K562 (cell line): ENCODE measurements around the gene MAGI2.

Source experiments
- CREB1 ChIP-seq, 2 experiments: sonication (generic) in 1 of 2; formaldehyde crosslinking in 1 of 2; IDR thresholded peaks; 2 replicates each; pipeline versions ENCODE4 v1.6.1 to v1.8.0; 2012 to 2022; ENCODE audit warnings: inconsistent platforms in 1 of 2, mild to moderate bottlenecking in 1 of 2, missing genetic modification reagents in 1 of 2, moderate library complexity in 1 of 2
- EP400 ChIP-seq: fragments of 450-650 bp; IDR thresholded peaks from 2 replicates; pipeline ENCODE4 v1.6.1; 2017; ENCODE audit warnings: antibody characterized with exemption, mild to moderate bottlenecking, moderate library complexity
- MXI1 ChIP-seq: IDR thresholded peaks from 2 replicates; pipeline ENCODE4 v1.6.1; 2011; ENCODE audit warnings: low read depth, mild to moderate bottlenecking, improper control_type of control experiment, low read length
- POLR2A ChIP-seq: fragments of 450-650 bp; conservative IDR thresholded peaks from 2 replicates; pipeline ENCODE4 v1.6.1; 2016
- REST ChIP-seq, 2 experiments: fragments of 450-650 bp; formaldehyde crosslinking in 1 of 2; IDR thresholded peaks; 2 replicates each; pipeline versions ENCODE4 v1.4.0 to v1.6.1; 2014 to 2020; ENCODE audit warnings: mild to moderate bottlenecking in 2 of 2, borderline replicate concordance in 1 of 2, low read depth in 1 of 2
- SIX5 ChIP-seq, 2 experiments: IDR thresholded peaks; 2 replicates each; pipeline ENCODE4 v1.6.1; 2011; ENCODE audit warnings: low read length in 2 of 2, borderline replicate concordance in 1 of 2, low read depth in 1 of 2, mild to moderate bottlenecking in 1 of 2, moderate library complexity in 1 of 2; ENCODE audit not compliant: insufficient read depth in 1 of 2
- TAL1 ChIP-seq: fragments of 450-650 bp; IDR thresholded peaks from 2 replicates; pipeline ENCODE4 v1.6.1; 2016; ENCODE audit warnings: mild to moderate bottlenecking
- ZNF592 ChIP-seq: fragments of 450-650 bp; IDR thresholded peaks from 2 replicates; pipeline ENCODE4 v1.6.1; 2017; ENCODE audit warnings: antibody characterized with exemption, mild to moderate bottlenecking
- TF ChIP-seq, protein P1 (sequence below), 3 experiments: IDR thresholded peaks in 2 of 3; conservative IDR thresholded peaks in 1 of 3; 2 replicates each; pipeline ENCODE4 v1.5.1; 2011 to 2012; ENCODE audit warnings: low read length in 3 of 3, mild to moderate bottlenecking in 3 of 3, control low read depth in 2 of 3, improper control_type of control experiment in 1 of 3, inconsistent platforms in 1 of 3, low read depth in 1 of 3, mixed read lengths in 1 of 3, moderate library complexity in 1 of 3; ENCODE audit not compliant: insufficient read depth in 2 of 3

DNA sequence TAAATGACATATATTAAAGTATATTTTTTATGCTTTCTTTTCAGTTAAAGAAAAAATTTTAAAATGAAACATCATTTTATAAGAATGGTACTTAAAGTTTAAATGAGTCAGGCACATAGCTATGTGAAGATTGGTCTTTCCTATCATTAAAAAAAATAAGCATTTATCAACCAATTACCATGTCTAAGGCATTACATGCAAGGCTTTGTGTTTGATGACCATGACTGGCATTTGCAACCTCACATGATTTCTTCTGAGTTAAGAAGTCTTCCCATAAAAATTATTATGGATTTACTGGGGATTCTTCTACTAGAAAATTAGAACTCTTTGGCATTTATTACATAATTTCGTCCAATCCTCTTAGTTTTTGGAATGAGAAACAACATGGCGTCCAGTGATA, 776.1 kb downstream of the MAGI2 start:
- TF ChIP-seq TAL1 = no peak
- TF ChIP-seq REST (IDR thresholded peaks at IDR 0.05; ENCODE audit: borderline replicate concordance) = no peak
- TF ChIP-seq REST (CRISPR knock-in tag; IDR thresholded peaks at IDR 0.05; ENCODE audit: low read depth) = no peak
- TF ChIP-seq CREB1 (IDR thresholded peaks at IDR 0.05) = no peak
- TF ChIP-seq CREB1 (CRISPR knock-in tag; IDR thresholded peaks at IDR 0.05) = no peak
- no peak for TF ChIP-seq EP400
- no peak for TF ChIP-seq SIX5 (IDR thresholded peaks at IDR 0.05; ENCODE audit: borderline replicate concordance in 1 of 2, insufficient read depth in 1 of 2, low read depth in 1 of 2, low read length in 2 of 2)
- TF ChIP-seq ZNF592 = no peak
- TF ChIP-seq, protein P1, sequence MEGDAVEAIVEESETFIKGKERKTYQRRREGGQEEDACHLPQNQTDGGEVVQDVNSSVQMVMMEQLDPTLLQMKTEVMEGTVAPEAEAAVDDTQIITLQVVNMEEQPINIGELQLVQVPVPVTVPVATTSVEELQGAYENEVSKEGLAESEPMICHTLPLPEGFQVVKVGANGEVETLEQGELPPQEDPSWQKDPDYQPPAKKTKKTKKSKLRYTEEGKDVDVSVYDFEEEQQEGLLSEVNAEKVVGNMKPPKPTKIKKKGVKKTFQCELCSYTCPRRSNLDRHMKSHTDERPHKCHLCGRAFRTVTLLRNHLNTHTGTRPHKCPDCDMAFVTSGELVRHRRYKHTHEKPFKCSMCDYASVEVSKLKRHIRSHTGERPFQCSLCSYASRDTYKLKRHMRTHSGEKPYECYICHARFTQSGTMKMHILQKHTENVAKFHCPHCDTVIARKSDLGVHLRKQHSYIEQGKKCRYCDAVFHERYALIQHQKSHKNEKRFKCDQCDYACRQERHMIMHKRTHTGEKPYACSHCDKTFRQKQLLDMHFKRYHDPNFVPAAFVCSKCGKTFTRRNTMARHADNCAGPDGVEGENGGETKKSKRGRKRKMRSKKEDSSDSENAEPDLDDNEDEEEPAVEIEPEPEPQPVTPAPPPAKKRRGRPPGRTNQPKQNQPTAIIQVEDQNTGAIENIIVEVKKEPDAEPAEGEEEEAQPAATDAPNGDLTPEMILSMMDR (IDR thresholded peaks at IDR 0.05 in 2 of 3, conservative IDR thresholded peaks at IDR 0.05 in 1 of 3; ENCODE audit: insufficient read depth in 2 of 3, low read depth in 1 of 3, low read length in 3 of 3) = no peak
- TF ChIP-seq MXI1 = no peak
- TF ChIP-seq POLR2A = no peak
